Astrocyte of the cerebellum (primary cell): Measurements from ENCODE around the gene OR7A10.

Experiments
- DNase-seq: peaks from one replicate; pipeline ENCODE4 v3.0.0-alpha.2; 2011; ENCODE audit warnings: low read depth
- H3K4me3 ChIP-seq: 2 replicates; pipeline ENCODE4 v1.5.1; 2011; ENCODE audit warnings: mild to moderate bottlenecking, low read depth, low read length, moderate library complexity
- in situ Hi-C: cut with HindIII; loops from 2 replicates; pipeline ENCODE4 v1.10.0; 2017; ENCODE audit warnings: low sequenced_read_pairs
- TF ChIP-seq, protein P1 (sequence below): IDR thresholded peaks from 2 replicates; pipeline ENCODE4 v1.5.1; 2012; ENCODE audit warnings: low read length, low read depth, moderate library complexity, mild to moderate bottlenecking; ENCODE audit errors: missing control alignments

The OR7A10 gene

DNA sequence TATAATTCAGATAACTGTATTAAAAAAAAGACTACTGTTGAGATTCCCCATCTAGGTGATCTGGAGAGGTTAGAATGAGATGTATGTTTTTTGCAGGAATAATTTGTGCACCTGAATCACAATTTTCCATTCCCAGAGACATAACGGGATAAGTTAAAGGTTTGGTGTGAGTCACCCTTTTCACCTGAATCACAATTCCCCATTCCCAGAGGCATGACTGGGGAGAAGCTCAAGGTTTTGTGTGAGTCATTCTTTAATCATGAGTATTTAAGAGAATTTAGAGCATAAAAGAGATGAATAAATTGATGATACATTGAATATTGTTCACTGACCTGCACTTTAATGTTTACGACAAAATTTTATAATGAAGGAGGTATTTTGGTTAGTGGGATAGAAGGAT, 22.7 kb downstream of the OR7A10 start:
- TF ChIP-seq, protein P1, sequence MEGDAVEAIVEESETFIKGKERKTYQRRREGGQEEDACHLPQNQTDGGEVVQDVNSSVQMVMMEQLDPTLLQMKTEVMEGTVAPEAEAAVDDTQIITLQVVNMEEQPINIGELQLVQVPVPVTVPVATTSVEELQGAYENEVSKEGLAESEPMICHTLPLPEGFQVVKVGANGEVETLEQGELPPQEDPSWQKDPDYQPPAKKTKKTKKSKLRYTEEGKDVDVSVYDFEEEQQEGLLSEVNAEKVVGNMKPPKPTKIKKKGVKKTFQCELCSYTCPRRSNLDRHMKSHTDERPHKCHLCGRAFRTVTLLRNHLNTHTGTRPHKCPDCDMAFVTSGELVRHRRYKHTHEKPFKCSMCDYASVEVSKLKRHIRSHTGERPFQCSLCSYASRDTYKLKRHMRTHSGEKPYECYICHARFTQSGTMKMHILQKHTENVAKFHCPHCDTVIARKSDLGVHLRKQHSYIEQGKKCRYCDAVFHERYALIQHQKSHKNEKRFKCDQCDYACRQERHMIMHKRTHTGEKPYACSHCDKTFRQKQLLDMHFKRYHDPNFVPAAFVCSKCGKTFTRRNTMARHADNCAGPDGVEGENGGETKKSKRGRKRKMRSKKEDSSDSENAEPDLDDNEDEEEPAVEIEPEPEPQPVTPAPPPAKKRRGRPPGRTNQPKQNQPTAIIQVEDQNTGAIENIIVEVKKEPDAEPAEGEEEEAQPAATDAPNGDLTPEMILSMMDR, result no peak
- in situ Hi-C loops, result no loop called here

DNA sequence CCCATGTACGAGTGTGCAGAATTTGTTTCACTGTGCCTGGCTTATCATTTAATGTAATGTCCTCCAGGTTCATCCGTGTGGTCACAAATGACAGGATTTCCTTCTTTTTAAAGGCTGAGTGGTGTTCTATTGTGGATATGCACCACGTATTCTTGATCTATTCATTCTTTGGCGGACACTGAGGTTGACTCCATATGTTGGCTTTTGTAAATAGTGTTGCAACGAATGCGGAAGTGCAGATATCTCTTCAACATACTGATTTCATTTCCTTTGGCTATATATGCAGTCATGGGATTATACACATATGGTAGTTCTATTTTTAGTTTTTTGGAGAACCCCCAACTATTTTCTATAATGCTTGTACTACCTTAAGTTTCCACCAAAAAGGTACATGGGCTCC, 26.8 kb downstream of the OR7A10 start:
- TF ChIP-seq, protein P1, result no peak
- in situ Hi-C loops, result no loop called here
- no peak overlapping the region for H3K4me3 ChIP-seq
- DNase-seq, result no peak

More for the DNA sequence above, 22.7 kb downstream of the OR7A10 start:
- no peak for DNase-seq
- no peak overlapping the region for H3K4me3 ChIP-seq

DNA sequence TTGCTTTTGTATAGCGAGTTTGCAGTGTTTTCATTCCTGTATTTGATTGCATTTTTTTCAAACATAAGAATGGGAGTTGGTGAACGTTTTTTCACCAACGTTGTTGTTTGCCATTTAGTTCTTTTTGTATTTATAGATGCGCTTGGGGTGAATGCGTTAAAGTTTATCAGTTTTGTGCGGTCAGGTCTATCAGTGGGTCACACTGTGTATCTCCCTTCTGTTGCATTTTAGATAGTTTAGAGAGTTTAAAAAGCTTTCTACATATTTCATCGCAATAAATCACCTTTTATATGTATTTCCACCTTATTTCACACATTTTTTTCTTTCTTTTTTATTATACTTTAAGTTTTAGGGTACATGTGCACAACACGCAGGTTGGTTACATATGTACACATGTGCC, 30.1 kb downstream of the OR7A10 start:
- in situ Hi-C loops, result no loop called here
- H3K4me3 ChIP-seq, result no peak overlapping the region
- DNase-seq, result no peak
- TF ChIP-seq, protein P1, result no peak

DNA sequence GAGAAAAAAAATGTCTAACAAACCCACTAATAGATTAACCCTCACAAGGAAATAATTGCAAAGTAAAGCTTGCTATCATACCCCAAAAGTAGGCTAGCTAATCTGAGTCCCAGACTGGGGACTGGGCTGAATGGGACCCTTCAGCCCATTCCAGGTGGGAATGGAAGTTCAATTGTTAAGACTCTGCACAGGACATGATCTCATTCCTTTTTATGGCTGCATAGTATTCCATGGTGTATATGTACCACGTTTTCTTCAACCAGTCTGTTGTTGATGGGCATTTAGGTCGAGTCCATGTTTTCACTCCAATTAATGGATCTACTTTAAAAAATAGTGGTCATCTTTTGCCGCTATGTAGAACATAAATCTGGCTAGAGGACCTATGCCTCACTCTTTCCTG, 31.7 kb downstream of the OR7A10 start:
- H3K4me3 ChIP-seq, result no peak overlapping the region
- TF ChIP-seq, protein P1, result no peak
- in situ Hi-C loops, result no loop called here
- DNase-seq, result no peak

DNA sequence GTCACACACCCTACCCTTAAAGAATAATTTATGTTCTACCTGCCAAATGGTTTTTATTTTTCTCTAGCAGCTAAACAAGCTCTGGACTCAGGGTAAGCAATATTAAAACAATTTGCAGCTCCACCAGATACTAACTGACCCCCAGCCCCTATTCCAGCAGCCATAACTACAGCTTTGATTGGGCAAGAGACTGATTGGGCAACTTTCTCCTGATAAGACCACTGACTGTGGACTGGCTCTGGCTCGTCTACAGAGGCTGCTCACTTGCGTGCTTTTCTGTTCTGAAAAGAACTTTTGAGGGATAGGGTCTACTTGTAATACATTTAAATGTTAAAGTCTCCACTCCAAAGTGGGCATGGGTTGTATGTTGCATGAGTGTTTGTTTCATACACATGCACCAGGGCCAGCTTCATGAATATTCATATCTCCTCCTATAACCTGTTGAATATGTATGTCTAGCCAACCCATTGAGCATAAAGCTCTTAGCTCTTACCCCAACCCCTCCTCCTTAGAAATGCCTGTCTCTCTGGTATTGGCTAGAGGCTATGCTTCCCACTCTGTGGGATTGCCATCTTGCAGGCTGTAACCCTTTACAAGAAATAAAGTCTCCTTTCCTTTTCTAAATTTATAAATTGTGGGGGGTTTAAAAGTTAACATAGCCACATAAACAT, 33.6 kb downstream of the OR7A10 start:
- DNase-seq, result no peak
- TF ChIP-seq, protein P1, result no peak
- in situ Hi-C loops, result no loop called here
- H3K4me3 ChIP-seq, result no peak overlapping the region

DNA sequence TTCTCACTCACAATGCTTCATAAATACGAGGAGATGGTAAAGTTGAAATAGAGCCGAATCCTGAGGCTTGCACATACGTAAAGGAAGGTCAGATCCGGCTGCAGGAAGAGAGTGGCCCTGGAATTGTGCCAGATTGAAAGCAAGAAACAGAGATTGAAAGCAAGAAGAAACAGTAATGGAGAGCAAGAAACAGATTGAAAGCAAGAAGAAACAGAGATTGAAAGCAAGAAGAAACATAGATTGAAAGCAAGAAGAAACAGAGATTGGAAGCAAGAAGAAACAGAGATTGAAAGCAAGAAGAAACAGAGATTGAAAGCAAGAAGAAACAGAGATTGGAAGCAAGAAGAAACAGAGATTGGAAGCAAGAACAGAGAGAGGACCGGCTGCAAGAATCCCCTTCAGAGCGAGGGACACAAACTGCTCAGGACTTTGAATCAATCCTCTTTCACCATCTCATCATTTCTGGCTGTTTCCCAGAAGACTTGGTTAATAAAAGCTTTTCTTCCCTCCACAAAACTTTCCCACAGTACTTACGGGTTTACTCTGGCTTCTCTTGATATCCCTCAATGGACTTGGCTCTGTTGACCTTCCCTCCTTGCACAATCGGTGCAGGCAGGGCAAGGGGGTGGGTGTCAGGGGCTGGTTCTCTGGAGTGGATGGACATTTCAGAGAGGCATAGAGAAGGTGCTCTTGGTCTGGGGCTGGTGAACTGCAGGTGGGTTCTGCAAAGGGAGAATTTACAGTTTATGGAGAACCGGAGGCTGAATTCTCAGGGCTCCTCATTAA, 39.3 kb downstream of the OR7A10 start:
- in situ Hi-C loops, result no loop called here
- TF ChIP-seq, protein P1, result no peak
- H3K4me3 ChIP-seq, result no peak overlapping the region
- DNase-seq, result no peak
